NCI-H1417 (cell line): ENCODE results near the gene BMERB1.

Experiments
- DNase-seq, 3 experiments: peaks; one replicate each; lab custom pipeline; 2025; lab: John Stamatoyannopoulos, UW

Gene BMERB1

DNA sequence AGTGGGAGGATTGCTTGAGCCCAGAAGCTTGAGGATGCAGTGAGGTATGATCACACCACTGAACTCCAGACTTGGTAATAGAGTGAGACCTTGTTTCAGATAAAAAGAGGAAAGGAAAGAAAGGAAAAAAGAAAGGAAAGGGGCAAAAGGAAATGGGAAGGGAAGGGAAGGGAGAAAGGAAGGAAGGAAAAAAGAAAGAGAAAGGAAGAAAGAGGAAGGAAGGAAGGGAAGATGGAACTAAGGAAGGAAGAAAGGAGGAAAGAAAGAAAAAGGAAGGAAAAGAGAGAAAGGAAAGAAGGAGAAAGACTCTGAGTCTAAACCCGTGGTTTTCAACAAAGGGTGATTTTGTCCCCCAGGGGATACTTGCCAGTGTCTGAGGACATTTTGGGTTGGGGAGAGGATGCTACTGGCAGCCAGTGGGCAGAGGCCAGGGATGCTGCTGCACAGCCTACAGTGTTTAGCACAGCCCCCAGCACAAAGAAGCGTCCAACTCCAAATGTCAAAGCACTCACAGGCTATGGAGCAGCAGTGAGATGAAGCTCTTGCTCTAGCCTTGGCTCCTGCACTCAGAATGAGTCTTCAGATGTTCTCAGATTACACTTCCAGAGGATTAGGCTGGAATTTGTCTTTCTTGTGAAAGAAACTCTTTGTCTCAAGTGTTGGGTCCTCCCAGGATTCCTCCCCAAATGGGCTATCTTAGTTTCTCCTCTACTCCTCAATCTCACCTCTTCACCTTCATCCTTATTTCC is 64.2 kb downstream of the BMERB1 start:
- DNase-seq, result peak in 1 of 3 experiments; percentile 23

- DNase-seq, result peak in 1 of 3 experiments; percentile 44
Measured at GRCh38 chr16:15502041-15502725, 67.8 kb downstream of the BMERB1 start.

DNA sequence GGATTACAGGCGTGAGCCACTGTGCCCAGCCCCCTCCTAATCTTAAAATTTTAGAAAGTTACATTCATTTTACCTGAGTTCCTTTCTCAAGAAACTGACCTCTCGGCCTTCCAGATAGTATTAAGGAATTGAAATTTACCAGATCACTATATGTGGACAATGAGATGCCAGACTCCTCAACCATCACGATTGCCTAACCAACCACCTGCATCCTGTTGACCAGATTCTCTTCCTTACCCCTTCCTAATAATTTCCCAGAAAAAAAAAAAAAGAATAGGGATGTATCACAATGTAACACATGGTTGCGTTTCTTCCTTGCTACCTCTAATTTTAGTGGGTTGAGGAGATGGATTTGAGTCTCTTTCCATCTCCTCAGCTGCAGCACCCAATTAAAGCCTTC is 72.1 kb downstream of the BMERB1 start:
- DNase-seq, result no peak

DNA sequence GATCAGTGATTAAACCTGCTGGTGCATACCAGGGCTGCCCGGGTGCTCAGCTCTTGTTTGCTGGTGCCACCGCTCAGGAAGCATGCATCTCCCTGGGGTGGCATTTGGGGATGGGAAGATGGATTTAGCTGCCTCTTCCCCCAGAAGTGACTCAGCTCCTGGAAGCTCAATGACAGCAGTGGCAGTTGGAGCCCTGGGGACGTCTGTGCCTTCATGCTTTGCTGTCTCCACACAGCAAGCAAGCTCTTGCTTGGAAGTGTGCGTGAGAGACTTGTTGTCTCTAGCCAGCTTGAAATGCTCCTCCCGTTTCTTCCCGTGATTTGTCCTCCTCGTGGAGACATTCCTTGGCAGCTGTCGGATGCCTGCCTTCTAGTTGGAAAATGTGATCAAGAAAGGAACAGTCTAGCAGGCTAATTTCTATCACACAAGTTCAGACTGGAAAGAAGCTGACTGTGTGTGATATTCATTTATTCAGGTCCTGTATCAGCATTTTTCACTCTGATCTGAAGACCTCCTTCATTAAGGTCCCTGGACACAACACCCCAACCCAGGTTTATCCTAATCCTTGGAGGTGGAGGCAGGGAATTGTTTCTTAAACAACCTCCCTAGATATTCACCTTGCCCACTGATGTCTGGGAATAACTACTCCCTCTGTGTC is 73.0 kb downstream of the BMERB1 start:
- DNase-seq, result no peak

GRCh38 chr16:15507959-15508627 is 73.7 kb downstream of the BMERB1 start:
- DNase-seq, result no peak

DNA sequence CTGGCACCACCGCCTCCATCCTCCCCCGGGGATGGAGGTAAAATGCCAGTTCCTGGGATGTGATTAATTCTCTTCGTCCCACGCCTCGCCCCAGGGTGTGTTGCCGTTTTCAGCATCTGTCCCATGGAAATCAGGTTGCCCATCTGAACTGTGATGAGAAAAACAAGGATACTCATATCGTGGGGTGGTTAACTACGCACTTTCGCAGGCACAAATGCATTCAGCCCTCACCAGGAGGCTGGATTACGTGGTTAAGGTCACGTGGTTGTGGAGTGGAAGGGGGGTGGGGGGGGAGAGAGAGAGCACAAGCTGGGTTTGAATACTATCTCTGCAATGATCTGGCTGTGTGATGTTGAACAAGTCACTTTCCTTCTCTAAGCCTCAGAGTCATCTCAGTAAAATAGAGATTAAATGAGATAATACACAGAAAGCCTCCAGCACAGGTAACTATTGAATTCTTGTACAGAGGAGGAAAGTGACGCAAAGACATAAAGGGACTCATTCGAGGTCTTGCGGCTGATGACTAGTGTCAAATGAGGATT is 74.7 kb downstream of the BMERB1 start:
- no peak for DNase-seq

DNA sequence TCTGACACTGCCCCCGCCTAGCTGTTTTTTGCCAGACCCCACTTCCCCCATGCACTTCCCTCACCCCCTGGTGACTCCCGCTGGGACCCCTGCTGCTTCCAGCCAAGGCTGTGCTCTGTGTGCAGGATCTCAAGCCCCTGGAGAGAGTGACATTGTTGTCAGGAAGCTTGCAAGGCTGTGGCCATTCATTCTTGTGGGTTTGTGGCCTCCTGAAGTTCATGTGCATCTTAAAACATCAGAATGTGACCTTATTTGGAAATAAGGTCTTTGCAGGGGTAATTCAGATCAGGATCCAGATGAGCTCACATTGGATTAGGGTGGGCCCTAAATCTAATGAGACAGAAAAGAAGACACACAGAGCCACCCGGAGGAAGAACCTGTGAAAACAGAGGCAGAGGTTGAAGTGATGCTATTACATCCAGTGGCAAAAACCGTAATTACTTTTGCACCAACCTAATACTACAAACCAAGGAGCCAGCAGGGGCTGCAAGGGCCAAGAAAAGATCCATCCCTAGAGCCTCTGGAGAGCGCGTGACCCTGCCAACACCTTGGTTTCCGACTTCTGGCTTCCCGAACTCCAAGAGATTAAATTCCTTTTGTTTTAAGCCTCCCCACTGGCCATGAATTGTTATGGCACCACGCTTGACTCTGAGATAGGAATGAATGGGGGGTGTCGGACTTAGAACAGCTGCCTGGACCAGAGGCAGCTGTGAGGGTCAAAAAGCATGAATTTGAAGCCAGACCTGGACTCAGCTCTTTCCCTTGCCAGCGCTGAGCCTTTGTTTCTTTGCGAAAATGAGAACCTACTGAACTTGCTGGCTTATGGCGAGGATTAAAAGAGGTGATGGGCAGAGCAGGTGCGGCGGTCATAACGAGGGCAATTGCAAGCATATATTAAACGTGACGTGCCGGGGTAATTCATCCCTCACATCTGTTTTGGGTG is 75.5 kb downstream of the BMERB1 start:
- no peak for DNase-seq

GRCh38 chr16:15510992-15511391 is 76.6 kb downstream of the BMERB1 start:
- DNase-seq, result no peak

DNA sequence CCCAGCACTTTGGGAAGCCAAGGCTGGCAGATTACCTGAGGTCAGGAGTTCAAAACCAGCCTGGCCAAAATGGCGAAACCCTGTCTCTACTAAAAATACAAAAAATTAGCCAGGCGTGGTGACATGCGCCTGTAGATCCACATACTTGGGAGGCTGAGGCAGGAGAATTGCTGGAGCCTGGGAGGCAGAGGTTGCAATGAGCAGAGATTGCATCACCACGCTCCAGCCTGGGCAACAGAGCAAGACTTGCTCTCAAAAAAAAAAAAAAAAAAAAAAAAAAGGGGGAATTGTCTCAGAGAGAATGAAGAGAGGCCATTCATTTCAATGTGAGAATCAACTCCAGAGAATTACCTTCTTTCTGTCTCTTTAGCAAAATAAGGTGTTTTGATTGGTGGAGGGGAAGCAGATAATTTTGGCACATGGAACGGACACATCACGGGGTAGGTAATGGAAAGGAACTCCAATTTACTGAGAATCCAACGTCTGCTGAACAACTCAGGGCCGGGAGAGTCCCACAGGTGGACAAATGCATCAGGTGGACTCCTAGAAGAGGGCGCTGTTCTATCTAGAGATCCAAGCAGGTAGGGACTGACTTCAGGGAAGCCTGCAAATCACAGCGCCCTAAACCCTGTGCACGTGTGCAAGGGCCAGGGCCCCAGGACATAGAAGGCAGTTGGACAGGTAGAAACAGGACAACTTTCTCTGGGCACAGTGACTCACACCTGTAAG is 77.5 kb downstream of the BMERB1 start:
- no peak for DNase-seq

DNA sequence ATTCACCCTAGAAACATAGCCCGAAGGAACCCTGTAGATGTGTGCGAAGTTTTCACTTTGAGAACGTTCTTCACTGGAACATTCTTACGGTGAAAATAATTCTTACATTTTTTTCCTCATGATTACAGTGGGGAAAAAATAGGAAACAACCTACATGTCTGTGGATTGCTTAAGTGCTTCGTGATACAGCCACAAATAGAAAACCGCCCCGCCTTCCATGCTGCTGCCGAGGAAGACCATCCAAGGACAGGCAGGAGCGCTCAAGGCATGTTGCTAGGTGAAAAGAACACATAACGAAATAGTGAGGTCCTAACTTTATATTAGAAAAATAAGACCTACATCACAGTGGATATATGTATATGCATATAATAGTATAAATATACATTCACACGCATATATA is 78.8 kb downstream of the BMERB1 start:
- DNase-seq, result no peak

- DNase-seq, result no peak
Measured at GRCh38 chr16:15515992-15516391, 81.6 kb downstream of the BMERB1 start.

DNA sequence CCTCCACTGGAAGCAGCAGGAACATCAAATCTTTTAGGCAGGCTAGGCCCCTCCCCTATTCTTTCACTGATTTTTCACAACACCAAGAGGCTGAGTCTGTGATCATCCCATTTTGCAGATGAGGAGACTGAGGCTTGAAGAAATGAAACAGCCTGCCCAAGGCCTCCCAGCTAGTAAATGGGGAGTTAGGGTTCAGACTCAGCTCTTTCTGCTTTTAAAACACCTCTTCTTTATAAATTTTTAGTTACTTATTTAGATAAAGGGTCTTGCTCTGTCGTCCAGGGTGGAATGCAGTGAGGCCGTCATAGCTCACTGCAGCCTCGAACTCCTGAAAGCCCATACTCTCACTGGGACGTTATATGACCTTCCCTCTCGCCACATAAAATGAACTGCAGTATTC is 82.2 kb downstream of the BMERB1 start:
- no peak for DNase-seq

GRCh38 chr16:15517743-15518377 is 83.5 kb downstream of the BMERB1 start:
- peak in 1 of 3 experiments; percentile 4 for DNase-seq

- peak in 1 of 3 experiments; percentile 42 for DNase-seq
Measured at GRCh38 chr16:15518381-15519351, 84.3 kb downstream of the BMERB1 start.

DNA sequence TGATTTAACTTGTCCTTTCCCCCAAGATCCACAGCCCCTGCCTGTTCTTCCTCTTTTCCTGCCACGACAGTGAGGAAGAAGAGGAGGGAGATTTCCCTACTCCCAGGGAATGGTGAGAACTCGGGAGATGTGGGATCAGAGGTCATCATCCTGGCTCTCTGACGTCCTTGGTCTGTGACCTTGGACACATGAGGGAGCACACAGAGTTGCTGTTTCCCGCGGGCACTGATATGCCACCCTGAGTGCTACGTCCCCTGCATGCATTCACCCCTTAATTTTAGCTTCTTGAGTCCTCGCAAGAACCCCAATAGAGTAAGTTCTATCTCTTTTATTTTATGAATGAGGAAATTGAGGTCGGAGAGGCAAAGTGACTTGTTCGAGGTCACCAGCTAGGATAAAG is 85.4 kb downstream of the BMERB1 start:
- DNase-seq, result no peak

GRCh38 chr16:15521390-15521757 is 87.0 kb downstream of the BMERB1 start:
- DNase-seq, result no peak

DNA sequence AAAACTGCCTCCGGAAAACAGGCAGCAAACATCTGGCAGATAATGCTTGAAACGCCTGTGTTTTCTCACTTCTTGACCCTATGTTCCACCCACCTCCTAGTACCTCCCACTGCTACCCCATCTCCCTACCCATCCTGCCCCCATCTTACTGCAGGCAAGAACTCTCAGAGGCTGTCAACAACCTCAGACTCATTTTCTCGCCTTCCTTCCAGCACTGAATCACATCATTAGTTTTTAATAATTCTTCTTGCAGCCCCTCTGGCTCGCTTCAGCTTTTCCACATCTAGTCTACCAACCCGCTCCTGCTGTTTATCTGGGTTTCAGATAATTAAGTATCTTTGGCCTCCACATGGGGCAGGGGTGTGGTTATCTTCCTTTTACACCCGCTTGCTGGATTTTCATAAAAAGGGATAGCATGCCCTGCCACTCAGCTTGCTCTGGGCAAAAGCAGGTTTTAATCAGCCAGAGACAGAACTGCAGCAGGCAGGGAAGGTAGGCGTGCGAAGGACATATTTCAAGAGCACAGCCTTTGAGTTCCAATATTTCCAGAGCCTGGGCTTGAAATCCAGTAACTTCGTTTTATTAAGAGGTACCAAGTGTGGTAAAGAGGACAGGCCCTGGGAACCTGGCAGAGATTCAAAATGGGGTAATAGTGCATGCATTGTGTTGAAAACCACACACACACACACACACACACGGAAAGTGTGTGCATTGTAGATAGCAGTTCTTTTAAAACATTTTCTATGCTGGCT is 87.5 kb downstream of the BMERB1 start:
- no peak for DNase-seq

DNA sequence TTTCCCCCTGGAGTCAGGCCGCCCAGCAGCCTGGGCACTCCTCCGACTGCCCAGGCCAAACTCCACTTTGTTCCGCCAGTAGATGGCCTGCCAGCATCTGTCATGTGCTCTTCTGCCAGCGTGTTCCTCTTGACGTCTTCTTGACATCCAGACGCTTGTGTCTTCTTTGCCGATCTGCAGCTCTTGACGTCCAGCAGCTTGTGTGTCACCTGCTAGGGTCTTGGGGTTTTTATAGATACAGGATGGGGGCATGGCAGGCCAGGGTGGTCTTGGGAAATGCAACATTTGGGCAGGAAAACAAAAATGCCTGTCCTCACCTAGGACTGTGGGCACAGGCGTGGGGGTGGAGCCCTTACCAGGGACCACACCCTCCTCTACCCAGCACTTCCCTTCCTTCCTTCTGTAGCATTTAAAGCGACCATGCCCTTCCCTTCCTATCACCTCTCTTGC is 88.7 kb downstream of the BMERB1 start:
- no peak for DNase-seq
